ENCODE measurements around the gene DERA.

- TF ChIP-seq, protein P1, sequence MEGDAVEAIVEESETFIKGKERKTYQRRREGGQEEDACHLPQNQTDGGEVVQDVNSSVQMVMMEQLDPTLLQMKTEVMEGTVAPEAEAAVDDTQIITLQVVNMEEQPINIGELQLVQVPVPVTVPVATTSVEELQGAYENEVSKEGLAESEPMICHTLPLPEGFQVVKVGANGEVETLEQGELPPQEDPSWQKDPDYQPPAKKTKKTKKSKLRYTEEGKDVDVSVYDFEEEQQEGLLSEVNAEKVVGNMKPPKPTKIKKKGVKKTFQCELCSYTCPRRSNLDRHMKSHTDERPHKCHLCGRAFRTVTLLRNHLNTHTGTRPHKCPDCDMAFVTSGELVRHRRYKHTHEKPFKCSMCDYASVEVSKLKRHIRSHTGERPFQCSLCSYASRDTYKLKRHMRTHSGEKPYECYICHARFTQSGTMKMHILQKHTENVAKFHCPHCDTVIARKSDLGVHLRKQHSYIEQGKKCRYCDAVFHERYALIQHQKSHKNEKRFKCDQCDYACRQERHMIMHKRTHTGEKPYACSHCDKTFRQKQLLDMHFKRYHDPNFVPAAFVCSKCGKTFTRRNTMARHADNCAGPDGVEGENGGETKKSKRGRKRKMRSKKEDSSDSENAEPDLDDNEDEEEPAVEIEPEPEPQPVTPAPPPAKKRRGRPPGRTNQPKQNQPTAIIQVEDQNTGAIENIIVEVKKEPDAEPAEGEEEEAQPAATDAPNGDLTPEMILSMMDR (IDR thresholded peaks at IDR 0.05): no peak
- no peak for TF ChIP-seq POLR2A (IDR thresholded peaks at IDR 0.05)
Observed at GRCh38 chr12:15863372-15863771, 47.8 kb upstream of the DERA start.
